HG03521 (cell line): ENCODE data around the gene TAF7.
"Not testable (repeated sequence)": the region's sequence is repeated elsewhere in the genome, so short reads cannot be mapped to it uniquely, and the experiment has no call there.

Experiments
- ATAC-seq: cut with Tn5 transposase; IDR thresholded peaks from one replicate; pipeline ENCODE4 v1.9.1; 2021; ENCODE audit warnings: mild to moderate bottlenecking, moderate library complexity; ENCODE audit not compliant: unreplicated experiment

Gene TAF7

DNA sequence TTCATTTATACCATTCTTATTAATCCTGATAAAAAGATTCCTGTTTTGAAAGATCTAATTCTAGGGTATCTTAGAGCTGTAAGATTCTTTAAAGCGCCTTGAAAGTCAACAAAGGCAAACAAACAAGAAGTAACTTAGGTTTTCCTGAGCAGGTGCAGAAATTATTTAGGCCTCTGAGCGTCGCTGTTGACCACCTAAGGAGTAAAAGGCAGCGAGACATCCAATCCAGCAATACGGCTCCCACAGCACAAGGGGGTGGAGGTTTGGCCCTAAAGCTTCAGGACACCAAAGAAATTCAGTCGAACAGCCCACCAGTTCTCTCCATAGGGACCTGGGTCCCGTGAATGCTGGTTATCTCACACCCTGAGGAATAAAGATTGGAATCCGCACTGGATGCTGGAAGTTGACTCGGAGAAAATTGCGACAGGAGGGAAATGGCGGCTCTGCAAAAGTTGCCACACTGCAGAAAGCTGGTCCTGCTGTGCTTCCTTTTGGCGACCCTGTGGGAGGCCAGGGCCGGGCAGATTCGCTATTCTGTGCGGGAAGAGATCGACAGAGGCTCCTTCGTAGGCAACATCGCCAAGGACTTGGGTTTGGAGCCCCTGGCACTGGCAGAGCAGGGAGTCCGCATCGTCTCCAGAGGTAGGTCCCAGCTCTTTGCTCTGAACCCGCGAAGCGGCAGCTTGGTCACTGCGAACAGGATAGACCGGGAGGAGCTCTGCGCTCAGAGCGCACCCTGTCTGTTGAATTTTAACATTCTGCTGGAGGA is 18.1 kb upstream of the TAF7 start, which contains the start of gene PCDHGA2:
Gene PCDHGA2 (plus strand): TSS at position 223 of the 769 bp plus-strand sequence.
- no peak for ATAC-seq

DNA sequence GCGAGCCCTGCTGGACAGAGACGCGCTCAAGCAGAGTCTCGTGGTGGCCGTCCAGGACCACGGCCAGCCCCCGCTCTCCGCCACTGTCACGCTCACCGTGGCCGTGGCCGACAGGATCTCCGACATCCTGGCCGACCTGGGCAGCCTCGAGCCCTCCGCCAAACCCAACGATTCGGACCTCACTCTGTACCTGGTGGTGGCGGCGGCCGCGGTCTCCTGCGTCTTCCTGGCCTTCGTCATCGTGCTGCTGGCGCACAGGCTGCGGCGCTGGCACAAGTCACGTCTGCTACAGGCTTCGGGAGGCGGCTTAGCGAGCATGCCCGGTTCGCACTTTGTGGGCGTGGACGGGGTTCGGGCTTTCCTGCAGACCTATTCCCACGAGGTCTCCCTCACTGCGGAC is 12.0 kb upstream of the TAF7 start:
- ATAC-seq = not testable (repeated sequence)

DNA sequence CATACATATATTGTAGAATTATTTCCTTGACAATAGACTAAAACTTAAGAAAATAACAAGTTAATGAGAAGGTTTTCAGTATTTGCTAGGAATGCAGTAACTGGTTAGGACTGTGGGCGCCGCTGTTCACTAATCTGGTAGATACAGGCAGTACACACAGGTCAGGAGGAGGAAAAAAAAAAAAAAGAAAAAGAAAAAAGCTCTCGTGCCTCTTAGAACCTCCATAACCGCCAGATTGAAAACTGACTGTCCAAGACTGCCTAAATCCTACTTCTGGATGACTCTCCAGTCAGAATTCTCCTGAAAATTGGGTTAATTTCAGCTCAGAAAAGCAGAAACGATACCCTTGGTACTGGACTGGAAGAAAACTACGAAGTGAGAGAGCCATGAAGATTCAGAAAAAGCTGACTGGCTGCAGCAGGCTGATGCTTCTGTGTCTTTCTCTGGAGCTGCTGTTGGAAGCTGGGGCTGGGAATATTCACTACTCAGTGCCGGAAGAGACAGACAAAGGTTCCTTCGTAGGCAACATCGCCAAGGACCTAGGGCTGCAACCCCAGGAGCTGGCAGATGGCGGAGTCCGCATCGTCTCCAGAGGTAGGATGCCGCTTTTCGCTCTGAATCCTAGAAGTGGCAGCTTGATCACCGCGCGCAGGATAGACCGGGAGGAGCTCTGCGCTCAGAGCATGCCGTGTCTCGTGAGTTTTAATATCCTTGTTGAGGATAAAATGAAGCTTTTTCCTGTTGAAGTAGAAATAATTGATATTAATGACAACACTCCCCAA is 9.9 kb upstream of the TAF7 start, which contains the start of gene PCDHGA1:
Gene PCDHGA1 (plus strand): TSS at position 216 of the 782 bp plus-strand sequence.
- ATAC-seq = no peak

DNA sequence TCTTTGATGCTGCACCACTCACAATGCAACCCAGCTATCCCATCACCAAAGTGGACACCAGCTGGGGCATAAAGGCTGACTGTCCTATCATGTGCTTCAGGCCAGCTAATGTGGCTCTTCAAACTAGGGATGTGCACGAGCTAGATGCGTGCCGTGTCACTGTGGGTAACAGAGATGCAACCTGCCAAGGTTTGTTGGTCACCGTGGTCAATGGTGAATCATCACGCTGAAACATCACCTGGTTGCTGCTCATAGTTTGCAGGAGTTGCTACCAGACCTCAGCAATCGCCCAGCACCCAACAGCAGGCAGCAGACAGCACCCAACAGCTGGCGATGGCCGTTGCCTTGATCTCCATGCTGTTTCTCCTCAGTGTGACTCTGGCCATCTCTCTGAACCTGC is 7.6 kb upstream of the TAF7 start:
- no peak for ATAC-seq

DNA sequence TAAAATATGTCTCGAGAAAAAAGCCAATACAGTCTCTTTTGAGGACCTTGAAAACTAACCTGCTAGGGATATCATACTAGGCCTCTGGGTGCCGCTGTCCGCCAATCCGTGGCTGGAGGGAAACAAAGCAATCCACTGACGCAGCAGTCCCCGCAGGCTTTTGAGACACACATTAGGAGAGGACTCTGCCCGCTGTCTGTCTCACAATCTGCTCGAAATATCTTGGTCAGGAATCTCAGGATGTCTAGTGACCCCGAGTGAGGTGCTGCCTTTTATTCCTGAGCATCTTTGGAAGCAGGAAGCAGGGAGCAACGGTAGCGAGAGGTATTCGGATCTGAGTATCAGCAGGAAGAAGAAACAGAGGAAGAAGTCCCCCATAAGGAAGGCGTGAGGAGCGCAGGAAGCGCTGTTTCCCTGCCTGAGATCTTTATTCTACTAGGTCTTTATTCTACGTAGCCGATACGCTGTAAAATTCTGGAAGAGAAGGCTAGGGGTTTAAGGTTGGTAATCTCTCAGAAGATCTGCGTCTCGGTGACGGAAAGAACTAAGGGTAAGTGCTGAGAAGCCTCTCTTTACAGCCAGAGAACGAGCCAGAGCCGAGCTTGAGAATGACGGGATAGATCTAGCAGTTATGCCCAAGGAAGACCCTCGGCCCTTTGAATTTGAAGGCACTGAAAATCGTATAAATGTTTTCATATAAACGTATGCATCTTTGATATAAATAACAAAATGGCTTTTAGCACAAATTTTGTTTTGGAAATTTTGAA is 5.7 kb upstream of the TAF7 start:
- ATAC-seq = peak; percentile 84

DNA sequence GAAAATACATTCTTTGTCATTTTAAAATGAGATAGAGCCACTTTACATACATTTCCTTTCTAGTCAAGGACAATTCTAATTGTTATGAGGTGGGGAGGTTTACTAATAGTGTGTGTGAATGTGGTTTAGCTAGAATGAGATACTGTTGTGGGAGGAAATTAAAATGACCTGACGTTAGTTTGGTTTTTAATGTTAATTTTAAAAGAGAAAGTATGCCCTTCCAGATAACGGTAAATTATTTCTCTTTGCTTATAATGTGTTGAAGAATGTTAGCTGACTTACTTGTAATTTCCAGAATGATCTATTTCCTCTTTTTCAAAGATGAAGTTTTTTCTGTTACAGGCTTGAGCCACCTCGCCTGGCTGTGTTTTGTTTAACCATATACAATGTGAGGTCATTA is 1.7 kb upstream of the TAF7 start:
- no peak for ATAC-seq

DNA sequence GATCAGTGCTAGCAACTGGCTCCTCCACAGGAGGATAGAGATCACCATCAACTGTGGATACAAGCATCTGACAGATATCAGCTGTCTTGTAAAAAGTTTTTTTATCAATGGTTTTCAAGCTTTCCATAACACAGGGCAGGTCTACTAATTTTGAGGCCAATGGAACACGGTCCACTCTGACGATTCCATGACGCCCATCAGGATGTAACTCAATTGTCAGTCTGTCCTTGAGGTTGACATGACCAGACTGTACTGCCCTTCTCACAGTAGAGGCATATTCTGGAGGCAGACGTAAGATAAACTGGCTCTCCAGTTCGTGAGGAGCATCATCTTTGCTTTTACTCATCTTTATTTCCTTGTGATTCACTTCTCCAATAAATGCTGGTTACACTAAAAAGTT is 885 bp downstream of the TAF7 start:
- no peak for ATAC-seq

DNA sequence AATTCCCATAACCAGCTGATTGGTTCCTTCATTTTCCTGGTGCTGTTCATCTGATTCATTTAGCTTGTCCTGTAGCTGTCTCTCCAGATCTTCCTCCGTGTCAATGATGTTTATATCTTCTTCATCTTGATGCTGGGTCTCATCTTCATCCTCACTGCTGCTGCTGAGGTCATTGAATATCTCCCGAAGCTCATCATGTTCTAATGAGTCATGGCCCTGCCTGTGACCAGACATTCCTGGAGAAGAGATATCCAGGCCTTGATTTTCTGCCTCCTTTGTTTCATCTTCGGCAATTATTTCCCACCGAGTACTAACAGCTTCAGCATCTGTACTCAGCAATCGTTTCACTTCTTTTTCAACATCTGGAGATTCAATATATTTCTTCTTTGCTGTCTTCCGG is 1.4 kb downstream of the TAF7 start:
- ATAC-seq = no peak

DNA sequence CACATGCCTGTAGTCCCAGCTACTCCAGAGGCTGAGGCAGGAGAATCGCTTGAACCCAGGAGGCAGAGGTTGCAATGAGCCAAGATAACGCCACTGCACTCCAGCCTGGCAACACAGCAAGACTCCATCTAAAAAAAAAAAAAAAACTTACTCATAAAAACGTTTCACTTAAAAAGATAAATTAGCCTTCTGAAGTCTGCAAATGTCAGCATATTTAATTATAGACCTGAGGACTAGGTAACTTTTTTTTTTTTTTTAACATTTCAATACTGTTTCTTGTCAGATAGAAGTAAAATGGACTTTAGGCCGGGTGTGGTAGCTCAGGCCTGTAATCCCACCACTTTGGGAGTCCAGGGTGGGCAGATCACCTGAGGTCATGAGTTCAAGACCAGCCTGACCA is 3.6 kb downstream of the TAF7 start:
- ATAC-seq = not testable (repeated sequence)

DNA sequence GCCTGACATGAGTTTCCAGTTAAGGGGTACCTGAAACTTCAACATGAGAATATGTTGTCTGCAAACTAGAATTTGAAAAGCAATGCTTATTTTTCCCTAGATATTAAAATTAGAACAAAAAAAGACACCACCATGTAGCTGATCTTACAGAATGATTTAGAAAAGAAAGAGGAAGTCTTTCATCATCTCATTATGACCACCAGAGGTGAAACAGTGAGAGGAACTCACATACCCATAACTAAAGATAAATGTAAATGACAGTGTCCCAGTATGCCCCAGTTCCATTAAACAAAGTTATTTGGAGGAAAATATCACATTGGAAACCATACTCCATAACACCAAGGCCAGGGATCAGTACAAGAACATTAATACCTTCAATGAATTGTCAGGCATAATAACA is 6.9 kb downstream of the TAF7 start:
- ATAC-seq = no peak

DNA sequence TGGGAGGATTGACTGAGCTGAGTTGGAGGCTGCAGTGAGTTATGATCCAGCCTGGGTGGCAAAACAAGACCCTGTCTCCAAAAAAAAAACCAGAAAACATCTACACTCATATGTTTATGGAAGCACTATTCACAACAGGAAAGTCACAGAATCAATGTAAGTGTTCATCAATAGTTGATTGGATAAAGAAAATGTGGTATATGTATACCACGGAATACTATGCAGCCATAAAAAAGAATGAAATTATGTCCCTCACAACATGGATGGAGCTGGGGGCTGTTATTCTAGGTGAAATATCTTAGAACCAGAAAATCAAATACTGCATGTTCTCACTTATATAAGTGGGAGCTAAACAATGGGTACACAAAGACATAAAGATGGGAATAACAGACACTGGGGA is 14.0 kb downstream of the TAF7 start:
- no peak for ATAC-seq

DNA sequence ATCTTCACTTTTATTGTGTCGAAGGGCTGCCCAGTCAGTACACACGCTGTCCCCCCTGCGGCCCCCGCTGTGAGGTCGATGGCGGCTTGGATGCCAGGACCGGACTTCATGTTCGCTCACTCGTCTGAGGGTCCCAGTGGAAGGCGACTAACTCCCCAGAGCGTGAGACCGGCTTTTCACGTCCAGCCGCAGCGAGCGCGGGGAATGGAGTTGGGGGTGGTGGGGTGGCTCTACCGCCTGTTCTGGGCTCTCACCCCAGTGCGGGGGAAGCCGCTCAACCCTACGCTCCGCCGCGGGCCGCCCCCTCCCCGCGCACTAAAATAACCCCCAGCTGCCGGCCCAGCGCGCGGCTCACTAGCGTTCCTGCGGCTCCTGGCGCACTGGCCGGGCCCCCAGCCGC is 16.8 kb downstream of the TAF7 start, which contains the start of gene SLC25A2:
Gene SLC25A2 (minus strand): TSS at position 294 of the 400 bp plus-strand sequence. CDS start 184 bp downstream, at position 110.
- ATAC-seq = no peak

DNA sequence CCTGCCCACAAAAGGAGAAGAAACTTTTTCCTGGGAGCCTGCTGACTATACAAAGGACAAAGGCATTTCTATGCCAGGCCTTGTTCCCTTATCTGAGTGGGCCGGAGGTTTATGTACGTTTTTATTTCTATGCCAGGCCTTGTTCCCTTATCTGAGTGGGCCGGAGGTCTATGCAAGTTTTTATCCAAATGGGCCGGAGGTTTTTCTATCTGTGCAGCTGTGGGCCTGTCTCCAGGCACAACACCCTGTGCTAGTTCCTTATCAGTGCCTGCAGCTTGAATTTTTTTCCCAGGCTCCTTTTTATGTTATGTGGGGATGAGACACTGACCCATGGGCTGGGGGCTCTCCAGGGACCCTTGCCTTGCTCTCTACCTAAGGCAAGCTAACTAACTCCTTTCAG is 22.2 kb downstream of the TAF7 start:
- no peak for ATAC-seq

DNA sequence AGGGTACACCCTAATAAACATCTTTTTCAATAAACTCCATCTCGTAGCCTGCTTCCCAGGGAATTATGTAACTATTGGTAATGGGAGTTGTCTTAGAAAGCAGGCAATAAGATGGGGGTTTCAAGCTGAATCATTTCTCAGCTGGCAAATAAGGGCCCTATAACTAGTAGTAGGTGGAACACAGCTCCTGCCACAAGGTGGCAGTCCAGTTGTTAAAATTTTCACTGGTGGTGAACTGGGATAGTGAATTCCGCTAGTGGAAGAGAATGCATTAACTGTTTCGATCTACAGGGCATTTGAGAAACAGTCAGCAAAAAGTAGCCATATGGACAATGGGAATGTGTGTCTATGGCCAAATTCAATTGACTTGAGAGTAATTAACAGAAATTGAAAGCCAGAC is 47.7 kb downstream of the TAF7 start:
- ATAC-seq = no peak

DNA sequence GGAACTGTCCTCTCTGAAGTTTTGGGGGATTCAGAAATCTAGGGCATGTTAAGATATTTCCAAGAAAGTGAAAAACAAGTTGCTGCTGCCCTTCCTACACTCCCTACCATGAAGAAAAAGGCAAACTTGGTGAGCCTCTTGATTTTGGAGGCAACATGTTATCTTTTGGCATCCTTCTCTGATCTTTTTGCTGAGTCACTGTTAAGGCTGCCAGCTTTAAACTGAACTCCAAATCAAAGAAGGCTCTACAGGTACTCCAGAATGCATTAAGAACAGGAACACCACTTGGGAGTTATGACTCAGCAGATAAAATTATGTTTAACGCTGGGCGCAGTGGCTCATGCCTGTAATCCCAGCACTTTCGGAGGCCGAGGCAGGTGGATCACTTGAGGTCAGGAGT is 51.4 kb downstream of the TAF7 start:
- no peak for ATAC-seq
